HG02981 (cell line): ENCODE results near the gene ITGB1.
"Not testable (repeated sequence)": the region's sequence is repeated elsewhere in the genome, so short reads cannot be mapped to it uniquely, and the experiment has no call there.

ENCODE experiments used
- ATAC-seq: cut with Tn5 transposase; IDR thresholded peaks from one replicate; pipeline ENCODE4 v1.9.1; 2021; ENCODE audit warnings: mild to moderate bottlenecking, moderate library complexity; ENCODE audit not compliant: unreplicated experiment

ITGB1 gene

DNA sequence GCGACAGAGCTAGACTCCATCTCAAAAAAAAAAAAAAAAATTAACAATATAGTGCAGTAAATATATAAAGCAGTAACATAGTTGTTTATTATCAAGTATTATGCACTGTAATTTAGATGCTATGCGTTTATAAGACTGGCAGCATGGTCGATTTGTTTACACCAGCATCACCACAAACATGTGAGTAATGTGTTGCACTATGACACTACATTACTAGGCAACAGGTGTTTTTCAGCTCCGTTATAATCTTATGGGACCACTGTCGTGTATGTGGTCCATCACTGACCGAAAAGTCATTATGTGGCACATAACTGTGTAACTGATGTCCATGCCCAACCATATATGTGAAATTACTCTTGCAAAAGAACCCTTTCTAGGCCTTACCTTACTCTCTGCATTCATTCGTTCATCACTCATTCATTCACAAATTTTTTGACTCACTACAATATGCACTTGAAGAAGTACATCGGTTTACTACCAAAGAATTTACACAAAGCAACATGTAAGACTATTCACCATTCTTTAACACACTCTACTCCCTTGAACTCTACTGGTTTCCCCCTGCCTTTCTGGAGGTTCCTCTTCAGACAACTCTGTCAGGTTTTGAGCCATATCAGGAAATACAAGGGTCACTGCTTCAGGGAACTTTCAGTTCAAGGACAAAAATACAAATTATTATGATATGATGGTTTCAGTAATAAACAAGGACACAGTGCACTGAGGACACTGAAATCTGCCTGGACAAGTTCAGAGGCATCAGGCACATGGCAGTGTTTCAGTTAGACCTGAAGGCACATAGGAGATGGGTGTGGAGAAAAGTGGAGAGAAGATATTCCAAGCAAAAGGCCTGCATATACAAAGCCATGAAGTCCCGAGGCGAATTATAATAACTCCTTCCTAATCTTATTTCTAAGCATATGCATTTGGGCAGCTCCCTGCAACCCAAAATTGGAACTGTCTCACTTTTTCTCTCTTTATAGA is 17.4 kb downstream of the ITGB1 start:
- no peak for ATAC-seq

DNA sequence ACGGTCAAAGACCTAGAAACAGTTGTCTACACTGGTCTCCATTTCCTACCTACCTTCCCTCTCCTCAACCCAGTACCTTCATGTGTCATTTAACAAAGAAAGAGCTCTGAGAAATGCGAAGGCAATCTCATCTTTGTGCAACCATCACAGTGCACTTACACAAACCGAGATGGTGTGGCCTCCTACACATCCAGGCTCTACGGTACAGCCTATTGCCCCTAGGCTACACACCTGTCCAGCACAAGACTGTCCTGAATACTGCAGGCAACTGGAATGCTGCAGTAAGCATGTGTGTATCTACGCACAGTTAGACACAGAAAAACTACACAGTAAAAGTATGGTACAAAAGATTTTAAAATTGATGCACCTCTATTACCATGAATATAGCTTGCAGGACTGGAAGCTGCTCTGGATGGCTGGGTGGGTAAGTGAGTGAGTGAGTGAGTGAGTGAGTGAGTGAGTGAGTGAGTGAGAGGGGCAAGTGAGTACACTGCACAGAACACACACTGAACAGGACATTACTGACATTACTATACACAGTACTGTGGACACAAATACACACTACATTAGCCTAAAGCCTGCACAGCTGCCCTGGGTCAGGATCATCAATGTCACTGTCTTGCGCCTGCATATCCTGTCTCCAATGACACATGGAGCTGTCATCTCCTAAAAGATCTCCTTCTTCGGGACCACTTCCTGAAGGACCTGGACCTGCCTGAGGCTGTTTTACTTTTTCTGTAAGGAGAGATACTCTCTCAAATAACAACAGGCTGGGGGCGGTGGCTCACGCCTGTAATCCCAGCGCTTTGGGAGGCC is 18.5 kb downstream of the ITGB1 start:
- no peak for ATAC-seq

DNA sequence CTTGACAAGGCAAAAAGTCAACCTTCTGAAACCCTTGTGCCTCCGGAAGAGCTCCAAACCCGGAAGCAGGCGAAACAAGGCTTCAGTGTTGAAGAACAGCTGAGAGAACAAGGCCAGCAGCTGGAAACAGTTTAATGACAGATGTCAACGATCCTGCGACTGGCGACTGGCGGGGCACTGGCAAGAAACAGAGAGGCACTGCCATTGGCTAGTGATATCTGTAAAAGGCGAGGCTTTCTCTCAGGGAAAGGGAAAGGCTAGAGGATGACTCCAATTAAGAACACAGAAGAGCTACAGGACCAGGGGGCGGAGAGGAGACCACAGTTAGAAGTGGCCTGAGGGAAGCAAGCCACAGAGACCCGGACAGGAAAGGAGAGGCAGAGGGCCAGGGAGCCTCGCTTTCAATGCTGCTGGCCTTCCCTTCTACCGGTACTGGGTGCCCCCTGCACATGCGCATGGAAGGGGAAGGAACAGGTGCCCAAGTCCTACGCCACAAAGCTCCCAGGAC is 19.4 kb downstream of the ITGB1 start:
- ATAC-seq, result no peak

DNA sequence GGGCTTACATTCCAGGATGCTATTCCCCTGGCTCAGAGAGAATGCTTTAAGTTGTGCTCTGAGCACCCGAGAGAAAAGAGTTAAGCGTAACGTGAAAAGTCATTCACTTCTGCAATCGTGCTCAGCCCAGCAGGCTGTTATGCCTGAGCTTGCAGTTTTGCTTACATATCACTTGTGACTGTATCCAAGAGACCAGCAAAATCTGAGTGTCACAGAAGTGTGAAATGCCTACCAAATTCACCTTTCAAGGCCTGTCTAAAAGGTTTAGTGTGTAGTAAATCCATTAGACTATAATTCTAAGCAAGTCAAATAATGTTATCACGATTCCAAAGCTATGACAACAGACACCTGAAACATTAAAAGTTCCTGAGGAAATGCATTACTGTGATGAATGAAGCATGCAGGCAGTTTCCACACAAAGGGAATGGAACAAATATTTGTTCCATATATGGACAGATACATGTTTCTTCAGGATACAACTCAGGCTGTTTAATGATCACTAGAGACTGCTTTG is 20.1 kb downstream of the ITGB1 start:
- no peak for ATAC-seq

DNA sequence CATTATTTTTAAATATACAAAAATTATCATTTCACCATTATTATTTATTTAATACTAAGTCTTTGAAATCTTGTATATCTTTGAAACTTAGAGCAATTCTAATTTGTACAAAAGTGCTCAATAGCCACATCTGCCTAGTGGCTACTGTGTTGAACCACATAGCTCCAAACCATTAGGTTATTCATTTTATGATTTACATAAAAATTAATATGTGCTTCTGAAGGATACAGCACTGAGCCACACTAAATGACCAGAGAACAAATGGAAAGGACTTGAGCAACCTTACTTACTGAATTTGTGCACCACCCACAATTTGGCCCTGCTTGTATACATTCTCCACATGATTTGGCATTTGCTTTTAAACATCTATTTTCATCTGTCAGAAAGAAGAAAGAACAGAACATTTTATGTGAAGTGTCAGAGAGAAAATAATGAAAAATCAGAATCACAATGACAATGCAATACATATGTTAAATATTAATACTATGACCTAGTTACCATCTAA is 25.8 kb downstream of the ITGB1 start:
- ATAC-seq, result no peak

DNA sequence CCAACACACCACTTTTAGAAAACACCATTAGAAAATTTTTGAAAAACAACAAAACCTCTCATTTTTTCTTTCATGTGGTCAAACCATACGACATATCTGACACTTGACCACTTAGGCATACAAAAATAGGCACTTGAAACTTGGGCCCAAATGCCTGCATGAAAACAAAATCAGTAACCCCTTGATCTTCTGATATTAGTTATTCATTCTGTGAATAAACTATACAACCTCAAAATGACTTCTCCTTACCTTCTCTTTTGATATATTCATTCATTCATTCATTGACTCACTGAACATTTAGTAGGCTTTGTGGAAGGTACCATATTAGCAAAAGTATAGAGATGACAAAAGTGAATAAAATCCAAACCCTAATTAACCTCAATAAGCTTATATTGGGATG is 26.4 kb downstream of the ITGB1 start:
- no peak for ATAC-seq

DNA sequence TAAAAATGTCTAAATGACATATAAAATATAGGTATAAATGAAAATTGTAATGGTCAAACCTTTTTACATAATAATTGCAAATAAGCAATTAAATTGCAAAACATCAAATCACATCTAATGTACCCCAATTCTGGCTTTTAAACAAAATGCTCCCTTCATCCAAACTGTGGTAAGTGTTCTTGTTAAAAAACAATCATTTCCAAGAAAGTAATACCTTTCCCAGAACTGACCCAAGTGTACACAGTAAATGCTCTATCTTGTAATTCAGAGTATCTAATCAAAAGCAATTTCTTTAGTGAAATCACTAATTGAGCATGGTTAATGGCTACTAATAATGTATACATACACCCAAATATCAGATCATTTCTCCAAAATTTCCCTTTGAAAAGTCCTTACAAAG is 28.0 kb downstream of the ITGB1 start:
- ATAC-seq, result no peak

DNA sequence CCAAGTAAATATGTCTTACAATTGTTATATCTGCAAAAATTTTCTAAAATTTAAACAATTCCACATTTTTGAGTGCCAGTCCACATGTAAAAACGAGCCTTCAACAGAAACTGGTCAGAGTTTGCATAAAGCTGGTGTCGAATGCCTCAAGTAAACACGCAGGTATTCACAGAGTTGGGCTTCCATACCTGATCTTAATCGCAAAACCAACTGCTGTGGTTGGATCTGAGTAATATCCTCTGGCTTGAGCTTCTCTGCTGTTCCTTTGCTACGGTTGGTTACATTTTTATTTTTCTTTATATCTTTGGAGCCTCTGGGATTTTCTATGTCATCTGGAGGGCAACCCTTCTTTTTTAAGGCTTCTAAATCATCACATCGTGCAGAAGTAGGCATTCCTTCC is 28.4 kb downstream of the ITGB1 start:
- ATAC-seq, result no peak

DNA sequence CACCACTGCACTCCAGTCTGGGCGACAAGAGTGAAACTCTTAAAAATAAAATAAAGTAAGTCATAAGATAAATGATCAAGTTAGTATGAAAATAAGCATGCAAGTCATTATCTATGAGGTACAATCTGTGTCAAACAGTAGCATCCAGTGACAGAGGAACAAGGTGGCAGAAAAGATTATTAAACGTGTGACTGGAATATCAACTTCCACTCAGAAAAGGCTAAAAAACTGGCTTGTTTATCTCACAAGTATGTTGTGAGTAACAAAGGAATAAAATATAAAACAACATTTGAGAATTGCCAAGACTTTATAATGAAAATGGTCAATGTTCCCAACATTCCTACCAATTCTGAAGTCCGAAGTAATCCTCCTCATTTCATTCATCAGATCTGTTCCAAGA is 30.3 kb downstream of the ITGB1 start:
- ATAC-seq, result no peak

DNA sequence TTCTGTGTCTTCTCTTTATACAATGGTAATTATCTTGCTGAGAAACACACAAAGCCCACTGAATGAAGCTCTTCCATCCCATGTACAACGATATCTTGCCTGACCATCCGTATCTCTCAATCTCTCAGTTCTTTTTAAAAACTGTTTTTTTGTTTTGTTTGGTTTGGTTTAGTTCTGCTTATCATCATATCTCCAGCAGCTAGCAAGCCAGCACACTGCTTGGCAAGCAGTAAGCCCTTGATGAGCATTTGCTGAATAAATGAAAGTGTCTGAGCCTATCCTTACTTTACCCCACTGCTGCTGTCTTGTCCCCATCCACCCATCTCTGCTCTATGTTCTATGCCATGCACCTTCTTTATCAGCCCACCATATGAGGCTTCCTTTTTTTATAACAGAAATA is 34.2 kb downstream of the ITGB1 start:
- no peak for ATAC-seq

DNA sequence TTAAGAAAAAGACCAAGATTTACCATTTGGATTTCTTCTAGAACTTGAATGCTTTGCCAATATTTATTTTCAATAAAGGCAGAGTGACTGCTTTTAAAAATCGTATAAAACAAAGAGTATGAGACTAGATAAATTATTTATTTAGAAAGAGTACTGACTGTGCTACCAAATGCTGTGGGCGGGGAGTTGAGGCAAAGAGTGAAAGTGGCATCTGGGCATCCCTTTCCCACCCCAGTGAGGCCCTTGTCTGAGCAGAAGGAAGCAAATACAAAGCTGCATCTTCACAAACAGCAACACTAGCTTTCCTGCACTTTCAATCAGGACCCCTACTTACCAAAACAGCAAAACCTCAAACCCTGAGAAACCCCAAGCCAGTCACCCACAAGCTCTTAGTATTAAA is 34.9 kb downstream of the ITGB1 start:
- no peak for ATAC-seq

DNA sequence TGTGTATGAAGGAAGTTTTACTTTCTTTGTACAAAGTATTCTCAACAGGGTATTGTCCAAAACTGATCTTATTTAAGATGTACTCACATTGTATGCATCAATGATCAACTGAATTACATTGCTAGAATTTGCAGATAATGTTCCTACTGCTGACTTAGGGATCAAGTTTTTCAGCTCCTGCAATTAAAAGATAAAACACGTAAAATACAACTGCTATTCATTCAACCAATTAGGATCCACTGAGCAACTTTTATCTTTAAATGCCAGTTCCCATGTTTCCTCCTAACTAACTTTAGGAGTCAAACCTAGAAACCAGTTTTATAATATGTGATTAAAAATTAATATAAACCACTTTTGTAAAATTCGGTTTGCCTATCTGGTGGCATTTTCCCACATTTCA is 35.9 kb downstream of the ITGB1 start:
- no peak for ATAC-seq

DNA sequence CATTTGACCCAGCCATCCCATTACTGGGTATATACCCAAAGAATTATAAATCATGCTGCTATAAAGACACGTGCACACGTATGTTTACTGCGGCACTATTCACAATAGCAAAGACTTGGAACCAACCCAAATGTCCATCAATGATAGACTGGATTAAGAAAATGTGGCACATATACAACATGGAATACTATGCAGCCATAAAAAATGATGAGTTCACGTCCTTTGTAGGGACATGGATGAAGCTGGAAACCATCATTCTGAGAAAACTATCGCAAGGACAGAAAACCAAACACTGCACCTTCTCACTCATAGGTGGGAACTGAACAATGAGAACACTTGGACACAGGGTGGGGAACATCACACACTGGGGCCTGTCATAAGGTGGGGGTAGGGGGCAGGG is 40.2 kb downstream of the ITGB1 start:
- not testable (repeated sequence) for ATAC-seq

DNA sequence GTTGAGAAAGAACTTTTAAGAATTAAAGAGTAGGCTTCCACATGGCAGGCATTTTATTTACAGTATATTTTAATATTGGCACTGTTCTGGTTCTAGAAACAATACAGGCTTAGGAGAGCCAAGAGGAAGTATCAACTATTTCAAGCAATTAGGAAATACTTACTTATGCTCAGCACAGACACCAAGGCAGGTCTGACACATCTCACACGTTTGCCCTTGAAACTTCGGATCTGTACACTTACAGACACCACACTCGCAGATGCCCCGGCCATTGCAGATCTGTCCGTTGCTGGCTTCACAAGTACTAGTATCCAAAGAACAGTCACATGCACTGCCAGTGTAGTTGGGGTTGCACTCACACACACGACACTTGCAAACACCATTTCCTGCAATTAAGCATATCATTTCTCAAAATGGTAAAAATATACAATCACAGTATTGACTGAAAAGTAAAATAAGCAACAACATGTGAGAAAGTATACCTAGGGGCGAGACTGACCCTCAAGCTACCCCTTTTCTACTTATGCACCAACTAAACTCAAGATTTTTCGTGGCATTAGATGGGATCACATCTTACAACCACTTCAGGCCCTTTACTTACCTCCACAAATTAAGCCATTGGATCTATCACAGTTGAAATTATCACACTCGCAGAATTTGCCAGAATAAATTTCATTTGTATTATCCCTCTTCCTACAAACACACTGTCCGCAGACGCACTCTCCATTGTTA is 46.6 kb downstream of the ITGB1 start:
- no peak for ATAC-seq

DNA sequence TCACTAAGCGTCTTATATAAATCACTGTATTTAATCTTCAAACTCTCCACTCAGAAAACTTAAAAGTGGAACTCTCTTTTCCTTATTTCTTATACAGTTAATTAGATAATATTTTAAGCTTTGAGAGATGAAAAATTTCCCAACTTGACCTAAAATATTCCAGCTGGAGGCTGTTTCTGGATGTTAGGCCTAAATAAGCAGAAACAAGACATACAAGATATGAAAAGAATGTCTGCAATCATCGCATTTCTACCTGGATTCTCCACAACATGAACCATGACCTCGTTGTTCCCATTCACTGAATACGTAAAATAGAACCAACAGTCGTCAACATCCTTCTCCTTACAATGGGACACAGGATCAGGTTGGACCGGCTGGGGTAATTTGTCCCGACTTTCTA is 48.1 kb downstream of the ITGB1 start:
- ATAC-seq, result not testable (repeated sequence)

DNA sequence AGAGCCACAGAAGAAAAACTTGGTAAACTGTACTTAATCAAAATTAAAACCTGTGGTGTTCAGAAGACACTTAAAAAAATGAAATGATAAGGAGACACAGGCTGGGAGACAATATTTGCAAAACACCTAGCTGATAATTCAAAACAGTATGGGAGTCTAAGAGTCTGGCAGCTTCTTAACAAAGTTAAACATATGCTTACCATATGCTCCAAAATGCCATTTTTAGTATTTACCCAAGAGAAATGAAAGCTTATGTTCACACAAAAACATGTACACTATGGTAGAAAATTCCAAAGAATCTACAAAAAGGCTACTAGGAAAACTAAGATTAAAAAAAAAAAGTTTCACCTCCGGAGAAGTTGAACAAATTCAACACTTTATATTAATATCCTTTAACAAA is 48.6 kb downstream of the ITGB1 start:
- no peak for ATAC-seq

DNA sequence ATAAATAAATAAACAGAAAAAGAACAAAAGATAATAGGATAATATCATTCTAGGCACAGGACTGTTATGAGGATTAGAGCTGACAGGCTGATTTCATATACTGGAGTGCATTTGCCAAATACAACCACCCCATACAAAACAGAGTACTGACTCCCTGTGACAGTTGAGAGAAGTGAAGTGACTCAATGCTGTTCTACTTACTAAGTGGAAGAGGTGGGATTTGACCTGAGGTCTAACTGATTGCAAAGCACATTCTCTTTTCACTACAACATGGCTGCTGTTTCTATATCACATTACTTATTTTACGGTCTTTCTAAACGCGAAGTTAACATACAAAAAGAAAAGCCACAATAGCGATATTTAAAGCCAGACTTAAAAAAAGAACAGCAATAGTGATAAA is 51.4 kb downstream of the ITGB1 start:
- ATAC-seq, result no peak

DNA sequence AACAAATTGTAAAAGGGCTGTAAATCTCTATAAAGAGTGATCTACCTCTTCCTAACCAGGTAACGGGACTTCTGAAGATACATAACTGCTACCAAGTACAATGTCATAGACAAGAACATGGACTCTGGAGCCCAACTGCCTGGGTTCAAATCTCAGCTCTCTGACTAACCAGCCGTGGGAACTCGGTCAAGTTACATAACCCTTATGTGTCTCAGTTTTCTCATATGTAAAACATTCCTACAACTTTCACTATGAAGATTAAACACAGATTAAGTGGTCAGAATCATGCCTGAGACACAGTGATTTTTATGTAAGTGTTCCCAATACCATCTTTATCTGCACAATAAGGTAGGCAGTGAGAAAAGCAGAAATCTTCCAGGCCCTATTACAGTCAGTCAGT is 52.6 kb downstream of the ITGB1 start:
- ATAC-seq, result no peak

DNA sequence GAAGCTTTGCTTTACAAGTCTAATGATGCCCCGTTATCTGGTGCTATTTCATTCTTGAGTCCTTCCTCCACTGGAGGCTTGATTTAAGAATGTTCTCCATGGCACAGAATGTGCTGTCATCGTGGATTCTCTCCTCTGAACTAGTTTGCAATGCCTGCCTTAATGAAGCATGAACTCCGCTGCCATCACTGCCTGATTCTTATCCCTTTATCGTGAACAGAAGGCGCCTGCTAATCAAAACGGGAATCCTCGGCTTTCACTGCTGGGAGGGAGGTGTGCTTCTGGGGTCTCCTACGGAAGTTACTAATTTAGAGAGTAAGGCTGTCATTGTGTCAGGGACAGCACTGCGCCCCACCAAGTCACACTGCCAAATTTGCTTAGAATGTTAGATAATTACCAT is 56.2 kb downstream of the ITGB1 start:
- ATAC-seq, result no peak

DNA sequence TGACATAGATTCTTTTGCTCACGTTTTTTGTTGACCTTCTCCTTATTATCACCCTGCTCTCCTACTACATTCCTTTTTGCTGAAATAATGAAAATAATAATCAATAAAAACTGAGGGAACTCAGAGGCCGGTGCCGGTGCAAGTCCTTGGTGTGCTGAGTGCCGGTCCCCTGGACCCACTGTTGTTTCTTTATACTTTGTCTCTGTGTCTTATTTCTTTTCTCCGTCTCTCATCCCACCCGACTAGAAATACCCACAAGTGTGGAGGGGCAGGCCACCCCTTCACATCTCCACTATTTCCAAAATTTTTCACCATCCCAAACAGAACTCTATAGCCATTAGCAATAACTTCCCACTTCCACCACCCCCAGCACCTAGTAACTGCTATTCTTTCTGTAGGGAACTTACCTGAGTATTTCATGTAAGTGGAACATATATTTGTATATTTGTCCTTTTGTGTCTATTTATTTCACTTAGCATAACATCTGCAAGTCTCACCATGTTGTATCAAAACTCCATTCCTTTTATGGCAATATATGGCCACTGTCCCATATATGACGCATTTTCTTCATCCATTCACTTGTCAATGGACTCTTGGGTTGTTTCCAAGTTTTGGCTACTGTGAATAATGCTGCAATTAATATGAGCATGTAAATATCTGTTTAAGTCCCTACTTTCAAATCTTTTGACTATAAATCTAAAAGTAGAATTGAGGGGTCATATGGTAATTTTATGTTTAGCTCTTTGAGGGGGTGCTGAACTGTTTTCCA is 62.6 kb downstream of the ITGB1 start:
- ATAC-seq, result not testable (repeated sequence)
